H9 (cell line): Measurements from ENCODE around the gene CLEC12A. TPM values are rescaled to one million over a fixed set of nuclear protein-coding genes. Genes with fewer than 3 reads are reported as not detected.

Source experiments
- DNase-seq: peaks from one replicate; pipeline ENCODE4 v3.0.0-alpha.2; 2017
- H2AFZ ChIP-seq: one replicate; pipeline ENCODE4 v1.6.1; 2013; ENCODE audit warnings: mild to moderate bottlenecking, low read length, control low read depth, moderate library complexity
- H2AK5ac ChIP-seq: 2 replicates; pipeline ENCODE4 v1.6.1; 2013; ENCODE audit warnings: low read length, control low read depth, mixed read lengths; ENCODE audit not compliant: insufficient read length
- H2BK120ac ChIP-seq: one replicate; pipeline ENCODE4 v1.6.1; 2013; ENCODE audit warnings: low read depth, mild to moderate bottlenecking, low read length, control low read depth, inconsistent platforms; ENCODE audit not compliant: poor library complexity, severe bottlenecking
- H2BK12ac ChIP-seq: 2 replicates; pipeline ENCODE4 v1.6.1; 2013; ENCODE audit warnings: low read length, control low read depth, mixed read lengths, low read depth; ENCODE audit not compliant: insufficient read length
- H2BK15ac ChIP-seq: 2 replicates; pipeline ENCODE4 v1.6.1; 2013; ENCODE audit warnings: low read depth, low read length, control low read depth
- H2BK20ac ChIP-seq: one replicate; pipeline ENCODE4 v1.6.1; 2013; ENCODE audit warnings: low read depth, mild to moderate bottlenecking, low read length, control low read depth, inconsistent platforms; ENCODE audit not compliant: poor library complexity, severe bottlenecking
- H2BK5ac ChIP-seq: 2 replicates; pipeline ENCODE4 v1.6.1; 2013; ENCODE audit warnings: low read length, control low read depth, mixed read lengths; ENCODE audit not compliant: insufficient read length
- H3K14ac ChIP-seq: 2 replicates; pipeline ENCODE4 v1.6.1; 2013; ENCODE audit warnings: low read length, control low read depth; ENCODE audit not compliant: insufficient read depth
- H3K18ac ChIP-seq: 2 replicates; pipeline ENCODE4 v1.6.1; 2013; ENCODE audit warnings: low read depth, mild to moderate bottlenecking, mixed read lengths, low read length, control low read depth; ENCODE audit not compliant: insufficient read length
- H3K23ac ChIP-seq: 2 replicates; pipeline ENCODE4 v1.6.1; 2013; ENCODE audit warnings: low read length, control low read depth, mixed read lengths, low read depth; ENCODE audit not compliant: insufficient read length
- H3K23me2 ChIP-seq: 2 replicates; pipeline ENCODE4 v1.6.1; 2013; ENCODE audit warnings: low read depth, mild to moderate bottlenecking, mixed read lengths, low read length, control low read depth; ENCODE audit not compliant: insufficient read length, poor library complexity, severe bottlenecking
- H3K27ac ChIP-seq: 2 replicates; pipeline ENCODE4 v1.5.1; 2013; ENCODE audit warnings: low read length, control low read depth, mixed read lengths, low read depth; ENCODE audit not compliant: insufficient read length
- H3K27me3 ChIP-seq: 2 replicates; pipeline ENCODE4 v1.6.1; 2013; ENCODE audit warnings: low read length, control low read depth, inconsistent platforms; ENCODE audit not compliant: insufficient read depth
- H3K4ac ChIP-seq: 2 replicates; pipeline ENCODE4 v1.6.1; 2013; ENCODE audit warnings: low read depth, mild to moderate bottlenecking, control low read depth, inconsistent platforms, low read length, moderate library complexity
- H3K4me1 ChIP-seq: 2 replicates; pipeline ENCODE4 v1.6.1; 2013; ENCODE audit warnings: low read length, control low read depth, inconsistent platforms; ENCODE audit not compliant: insufficient read depth
- H3K4me2 ChIP-seq: 2 replicates; pipeline ENCODE4 v1.6.1; 2013; ENCODE audit warnings: low read length, control low read depth, mixed read lengths; ENCODE audit not compliant: insufficient read length, insufficient read depth
- H3K56ac ChIP-seq: 2 replicates; pipeline ENCODE4 v1.6.1; 2013; ENCODE audit warnings: low read depth, mild to moderate bottlenecking, mixed read lengths, low read length, control low read depth; ENCODE audit not compliant: insufficient read length
- H3K79me1 ChIP-seq: 2 replicates; pipeline ENCODE4 v1.6.1; 2013; ENCODE audit warnings: low read depth, mild to moderate bottlenecking, moderate library complexity, low read length, control low read depth, inconsistent platforms; ENCODE audit not compliant: insufficient read depth, poor library complexity, severe bottlenecking
- H3K79me2 ChIP-seq: 2 replicates; pipeline ENCODE4 v1.6.1; 2013; ENCODE audit warnings: low read length, control low read depth, inconsistent platforms; ENCODE audit not compliant: insufficient read depth
- H3K9ac ChIP-seq: 2 replicates; pipeline ENCODE4 v1.6.1; 2013; ENCODE audit warnings: low read length, control low read depth, mixed read lengths; ENCODE audit not compliant: insufficient read length; ENCODE audit errors: extremely low read depth
- H3K9me3 ChIP-seq: one replicate; pipeline ENCODE4 v1.6.1; 2013; ENCODE audit warnings: low read depth, low read length, inconsistent platforms; ENCODE audit not compliant: control insufficient read depth
- H3T11ph ChIP-seq: one replicate; pipeline ENCODE4 v1.6.1; 2013; ENCODE audit warnings: mild to moderate bottlenecking, low read length, control low read depth, inconsistent platforms
- H4K20me1 ChIP-seq: one replicate; pipeline ENCODE4 v1.6.1; 2013; ENCODE audit not compliant: control insufficient read depth, insufficient read length, insufficient read depth
- H4K5ac ChIP-seq: 2 replicates; pipeline ENCODE4 v1.6.1; 2013; ENCODE audit warnings: low read depth, mild to moderate bottlenecking, mixed read lengths, low read length, control low read depth; ENCODE audit not compliant: insufficient read length
- H4K8ac ChIP-seq: replicated peaks from 2 replicates; pipeline ENCODE4 v1.6.1; 2013; ENCODE audit warnings: low read length, control low read depth, mixed read lengths, low read depth; ENCODE audit not compliant: insufficient read length
- H4K91ac ChIP-seq: 2 replicates; pipeline ENCODE4 v1.6.1; 2013; ENCODE audit warnings: low read depth, mild to moderate bottlenecking, moderate library complexity, mixed read lengths, low read length, control low read depth; ENCODE audit not compliant: insufficient read length
- H3K27ac Mint-ChIP-seq, 3 experiments: 2 replicates in 2 of 3; 3 replicates in 1 of 3; pipeline ENCODE4 v1.8.0; 2020 to 2021; ENCODE audit warnings: mixed read lengths in 3 of 3, mild to moderate bottlenecking in 1 of 3, moderate library complexity in 1 of 3
- H3K27me3 Mint-ChIP-seq: 2 replicates; pipeline ENCODE4 v1.8.0; 2021; ENCODE audit warnings: low read depth, mild to moderate bottlenecking, moderate library complexity, mixed read lengths
- H3K36me3 Mint-ChIP-seq, 3 experiments: 2 replicates in 2 of 3; 3 replicates in 1 of 3; pipeline ENCODE4 v1.8.0; 2020 to 2021; ENCODE audit warnings: low read depth in 3 of 3, mixed read lengths in 3 of 3; ENCODE audit not compliant: insufficient read depth in 1 of 3
- H3K4me1 Mint-ChIP-seq, 2 experiments: 2 replicates each; pipeline ENCODE4 v1.8.0; 2020; ENCODE audit warnings: mixed read lengths in 2 of 2
- H3K4me3 Mint-ChIP-seq, 2 experiments: 2 replicates in 1 of 2; 3 replicates in 1 of 2; pipeline ENCODE4 v1.8.0; 2020 to 2021; ENCODE audit warnings: mild to moderate bottlenecking in 2 of 2, mixed read lengths in 2 of 2, moderate library complexity in 1 of 2
- H3K9me3 Mint-ChIP-seq, 2 experiments: 2 replicates in 1 of 2; 3 replicates in 1 of 2; pipeline ENCODE4 v1.8.0; 2020; ENCODE audit warnings: mild to moderate bottlenecking in 2 of 2, mixed read lengths in 2 of 2, moderate library complexity in 1 of 2
- CTCF ChIP-seq: fragments of 200-600 bp; sonication (generic); conservative IDR thresholded peaks from 3 replicates; pipeline ENCODE4 v1.8.0; 2021; ENCODE audit warnings: antibody characterized with exemption, mild to moderate bottlenecking
- WGBS: extraction: QIAGEN DNeasy Blood & Tissue Kit; methylation state at CpG from one replicate; pipeline ENCODE4 v1.1.7; 2013; ENCODE audit warnings: missing lambda C conversion rate, low lambda C conversion rate, mixed read lengths; ENCODE audit not compliant: insufficient read length; ENCODE audit errors: extremely low coverage; 5-methylcytosine and 5-hydroxymethylcytosine counted together
- total RNA-seq: library from RNA; stranded (reverse); gene quantifications from 2 replicates; pipeline ENCODE4 v1.2.1, GENCODE V29; 2021

The CLEC12A gene
- total RNA-seq, 1 experiment from 2014 or later = not detected

GRCh38 chr12:10021342-10021741 lies 50.1 kb downstream of the CLEC12A start:
- Histone ChIP-seq H3K79me2 (no peaks in the 10 kb centered on the region), H2AFZ (no peak overlapping the region), H3K23ac (no peak overlapping the region), H4K8ac (no peak overlapping the region), H4K91ac (no peak overlapping the region), H3K14ac (no peak overlapping the region), H4K20me1 (no peaks in the 10 kb centered on the region), H3K9me3 (no peaks in the 10 kb centered on the region), H2BK20ac (no peak overlapping the region), H3K9ac (no peak overlapping the region), H3K23me2 (no peaks in the 10 kb centered on the region), H4K5ac (no peak overlapping the region), H2BK15ac (no peak overlapping the region), H3K27ac (no peak overlapping the region), H3K4me2 (no peak overlapping the region), H2BK120ac (no peak overlapping the region), H3K4me1 (no peaks in the 10 kb centered on the region; the same call in 1 of the 2 replicates), H2AK5ac (no peak overlapping the region), H2BK12ac (no peak overlapping the region), H3T11ph (no peak overlapping the region), H3K18ac (no peak overlapping the region), H3K79me1 (no peaks in the 10 kb centered on the region), H2BK5ac (no peak overlapping the region), H3K27me3 (no peaks in the 10 kb centered on the region), H3K56ac (no peak overlapping the region), H3K4ac (no peak overlapping the region)
- Mint-ChIP-seq H3K27ac (no peak overlapping the region), H3K4me3 (no peak overlapping the region), H3K36me3 (no peaks in the 10 kb centered on the region; a peak in 2 of 7 replicates), H3K4me1 (peaks cover 14 to 16% of the 10 kb centered on the region in 2 experiments), H3K27me3 (no peaks in the 10 kb centered on the region), H3K9me3 (peaks cover 0 to 3% of the 10 kb centered on the region in 2 experiments; a peak in 1 of 5 replicates)
- DNase-seq = no peak
- WGBS = no CpG with 5 or more reads among the region's 3 CpGs
- TF ChIP-seq CTCF = no peak
